GM19043 (cell line): ENCODE data around the gene C15orf39.

Source experiments
- ATAC-seq: cut with Tn5 transposase; IDR thresholded peaks from one replicate; pipeline ENCODE4 v1.9.1; 2021; ENCODE audit warnings: low read depth; ENCODE audit not compliant: unreplicated experiment

C15orf39 gene

DNA sequence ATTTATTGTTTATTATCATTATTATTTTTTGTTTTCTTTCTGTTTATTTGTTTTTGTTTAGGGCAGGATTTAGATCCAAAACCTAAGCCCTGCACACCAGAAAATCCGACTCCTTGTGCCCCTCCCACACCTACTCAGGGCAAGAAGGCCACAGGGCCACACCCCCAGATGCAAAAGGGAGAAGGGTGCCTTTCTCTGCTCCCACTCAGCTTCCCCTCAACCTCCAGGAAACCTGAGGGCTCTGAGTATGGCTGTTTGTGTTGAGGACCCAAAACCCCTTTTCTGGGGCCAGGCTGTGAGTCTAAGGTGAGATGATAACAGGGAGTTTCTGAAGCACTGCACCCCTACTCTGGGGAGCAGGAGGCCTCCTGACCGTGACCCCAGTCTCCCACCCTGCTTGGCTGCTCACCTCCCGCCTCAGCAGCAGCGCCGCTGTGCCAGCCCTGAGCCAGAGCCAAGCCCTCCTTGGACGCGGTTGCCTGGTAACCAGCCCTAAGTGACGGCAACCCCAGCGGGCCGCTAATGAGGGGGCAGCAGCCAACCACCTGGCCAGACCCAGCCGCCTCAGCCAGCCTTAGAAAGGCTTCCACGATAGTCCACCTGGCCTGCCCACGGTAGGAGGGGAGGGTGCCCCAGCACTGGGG, 6.4 kb upstream of the C15orf39 start:
- ATAC-seq, result no peak

DNA sequence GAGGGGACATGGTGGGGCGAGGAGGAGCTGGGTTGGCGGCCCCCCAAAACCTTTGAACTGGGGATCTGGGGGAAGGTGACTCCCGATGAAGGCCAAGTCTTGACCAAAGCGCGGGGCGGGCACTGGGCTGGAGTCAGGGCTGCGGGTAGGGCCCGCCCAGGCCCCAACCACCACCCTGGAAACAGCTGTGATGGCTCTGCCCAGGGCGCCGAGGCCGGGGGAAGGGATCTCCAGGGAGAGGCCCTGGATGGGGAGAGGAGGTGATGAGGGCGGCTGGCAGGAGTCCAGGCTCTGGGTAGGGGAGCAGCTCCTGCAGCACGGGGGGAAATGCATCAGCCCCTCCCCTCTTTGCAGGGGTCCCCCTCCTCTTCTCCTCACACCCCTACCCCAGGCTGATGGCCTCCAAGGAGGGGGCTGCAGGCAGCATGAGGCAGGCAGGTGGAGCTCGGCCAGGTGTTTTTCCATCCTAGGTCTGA, 5.9 kb upstream of the C15orf39 start:
- no peak for ATAC-seq

DNA sequence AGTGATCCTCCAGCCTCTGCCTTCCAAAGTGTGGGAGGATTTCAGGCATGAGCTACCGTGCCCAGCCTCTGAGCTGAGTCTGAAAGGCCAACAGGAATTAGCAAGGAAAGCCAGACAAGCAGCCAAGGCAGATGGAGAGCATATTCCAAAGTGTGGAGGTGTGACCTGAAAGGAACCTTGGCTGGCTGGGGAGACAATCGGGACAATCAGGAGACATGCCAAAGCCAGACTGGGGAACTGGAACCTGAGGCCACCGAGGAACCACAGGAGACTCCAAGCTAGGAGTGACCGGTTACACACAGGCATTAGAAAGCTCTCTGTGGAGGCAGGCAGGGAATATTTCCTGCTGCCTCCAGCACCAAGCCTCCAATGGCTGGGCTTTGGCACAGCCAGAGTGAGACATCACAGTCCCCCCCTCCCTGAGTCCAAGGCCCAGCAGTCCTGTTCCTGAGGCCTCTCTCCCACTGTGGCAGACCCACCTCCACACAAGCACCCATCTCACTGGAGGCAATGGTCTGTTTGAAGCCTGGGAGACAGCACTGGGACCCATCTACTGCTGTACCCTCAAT, 4.5 kb upstream of the C15orf39 start:
- ATAC-seq, result no peak

DNA sequence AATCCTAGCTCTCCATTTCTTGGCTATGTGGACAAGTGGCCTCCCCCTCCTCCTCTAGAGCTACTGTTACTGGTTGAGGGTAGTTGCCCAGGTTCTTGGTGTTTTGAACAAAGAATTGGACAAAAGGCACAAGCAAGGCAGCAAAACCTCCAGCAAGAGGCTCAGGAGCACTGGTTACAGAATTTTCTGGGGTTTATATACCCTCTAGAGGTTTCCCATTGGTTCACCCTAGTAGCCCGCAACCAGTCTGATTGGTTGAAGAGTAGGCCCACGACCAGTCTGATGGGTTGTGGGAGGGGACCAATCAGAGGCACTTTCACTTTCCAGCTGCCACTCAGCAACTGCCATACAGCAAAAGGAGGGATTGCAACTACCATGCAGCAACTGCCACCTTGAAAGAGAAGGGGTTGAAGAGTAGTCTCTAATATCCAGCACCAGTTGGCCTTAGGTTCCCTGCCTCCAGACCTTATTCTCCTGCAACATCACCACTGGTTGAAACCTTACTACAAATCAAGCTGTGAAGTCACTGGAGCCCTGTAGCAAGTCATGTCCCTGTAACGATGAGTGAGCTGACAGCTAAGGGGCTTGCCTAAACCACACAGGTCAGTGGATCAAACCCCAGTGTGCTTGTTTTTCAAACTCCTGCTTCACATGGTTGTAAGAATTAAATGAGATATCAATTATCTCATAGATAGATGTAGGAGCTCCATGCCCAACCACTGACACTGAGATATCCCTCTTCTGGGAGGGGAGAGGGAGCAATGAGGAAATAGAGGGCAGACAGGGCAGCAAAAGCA, 2.9 kb upstream of the C15orf39 start:
- ATAC-seq, result no peak

DNA sequence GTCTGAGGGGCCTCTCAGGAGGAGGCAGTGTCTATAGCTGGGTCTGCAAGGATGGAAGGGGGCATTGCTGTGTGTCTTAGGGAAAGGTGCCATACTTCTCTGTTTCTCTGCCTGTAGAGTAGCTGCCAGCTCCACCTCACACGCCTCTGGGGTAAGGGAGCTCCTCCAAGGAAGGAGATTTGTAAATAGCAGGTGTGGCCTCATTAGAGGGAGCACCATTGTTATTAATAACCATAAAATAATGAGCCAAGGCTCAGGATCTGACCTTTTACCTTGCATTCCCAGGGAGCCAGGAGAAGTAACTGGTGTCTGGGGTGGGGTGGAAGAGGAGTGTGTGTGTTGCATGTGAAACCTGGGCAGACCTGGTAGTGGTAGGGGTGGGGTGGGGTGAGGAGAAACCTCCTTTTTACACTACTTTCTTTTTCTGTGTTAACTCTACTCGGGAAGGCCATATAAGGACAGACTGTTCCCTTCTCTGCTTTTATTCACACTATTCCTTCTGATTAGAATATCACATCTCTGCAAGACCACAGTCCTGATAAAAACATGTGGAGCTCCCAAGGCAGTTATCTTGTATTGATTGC, 2.2 kb upstream of the C15orf39 start:
- no peak for ATAC-seq

DNA sequence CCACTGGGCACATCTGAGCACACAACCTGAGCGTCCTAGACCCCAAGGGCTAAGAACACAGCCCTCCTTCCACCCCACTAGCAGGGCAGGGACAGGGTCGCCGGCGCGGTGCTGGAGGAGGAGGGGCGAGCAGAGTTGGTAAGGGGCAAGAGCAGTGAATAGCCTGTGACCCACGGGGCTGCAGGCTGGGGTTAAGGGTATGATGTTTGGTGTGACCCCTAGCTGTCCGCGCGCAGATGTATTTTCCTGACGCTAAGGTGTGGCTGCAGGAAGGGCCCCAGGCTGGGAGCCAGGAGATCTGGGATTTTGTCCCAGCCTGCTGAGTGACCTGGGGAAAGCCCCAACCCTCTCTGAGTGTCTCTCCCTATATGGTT, 1.3 kb upstream of the C15orf39 start:
- ATAC-seq, result no peak

DNA sequence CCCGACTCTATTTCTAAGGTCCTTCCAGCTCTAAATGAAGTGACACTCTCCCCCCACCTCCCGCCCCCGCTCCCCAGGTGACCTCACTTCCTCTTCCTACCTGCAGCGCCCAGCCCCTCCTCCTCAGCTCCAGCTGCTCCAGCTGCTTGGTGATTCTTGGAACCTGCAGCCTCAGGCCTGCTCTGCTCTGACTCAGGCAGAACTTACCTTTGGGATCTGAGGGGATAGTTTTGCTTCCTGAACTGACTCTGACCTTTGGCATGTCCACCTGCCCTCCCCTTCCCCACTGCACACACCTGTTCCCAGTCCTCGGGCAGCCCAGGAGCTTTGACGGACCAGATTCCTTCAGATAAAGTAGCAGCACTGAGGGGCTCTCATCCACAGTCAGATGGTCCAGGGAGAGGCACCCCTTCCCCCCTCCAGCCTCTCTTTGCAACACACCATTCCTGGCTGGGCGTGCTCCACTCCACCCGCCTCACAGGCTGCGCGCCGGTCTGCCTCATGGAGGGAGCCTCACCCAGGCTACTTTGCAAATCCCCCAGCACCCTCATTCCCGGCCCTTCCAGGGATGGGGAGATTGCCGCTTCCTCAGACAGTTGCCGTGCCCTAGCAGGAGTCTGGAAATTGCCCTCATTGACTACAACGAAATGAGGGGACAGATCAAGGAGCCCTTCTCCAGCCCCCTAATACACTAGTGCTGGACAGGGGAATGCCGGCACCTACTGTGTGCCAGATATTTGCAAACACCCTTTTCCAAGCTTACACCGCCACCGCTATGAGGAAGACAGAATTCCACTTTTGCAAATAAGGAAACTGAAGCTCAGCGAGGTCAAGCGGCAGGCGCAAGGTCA, 692 bp upstream of the C15orf39 start:
- ATAC-seq, result no peak

DNA sequence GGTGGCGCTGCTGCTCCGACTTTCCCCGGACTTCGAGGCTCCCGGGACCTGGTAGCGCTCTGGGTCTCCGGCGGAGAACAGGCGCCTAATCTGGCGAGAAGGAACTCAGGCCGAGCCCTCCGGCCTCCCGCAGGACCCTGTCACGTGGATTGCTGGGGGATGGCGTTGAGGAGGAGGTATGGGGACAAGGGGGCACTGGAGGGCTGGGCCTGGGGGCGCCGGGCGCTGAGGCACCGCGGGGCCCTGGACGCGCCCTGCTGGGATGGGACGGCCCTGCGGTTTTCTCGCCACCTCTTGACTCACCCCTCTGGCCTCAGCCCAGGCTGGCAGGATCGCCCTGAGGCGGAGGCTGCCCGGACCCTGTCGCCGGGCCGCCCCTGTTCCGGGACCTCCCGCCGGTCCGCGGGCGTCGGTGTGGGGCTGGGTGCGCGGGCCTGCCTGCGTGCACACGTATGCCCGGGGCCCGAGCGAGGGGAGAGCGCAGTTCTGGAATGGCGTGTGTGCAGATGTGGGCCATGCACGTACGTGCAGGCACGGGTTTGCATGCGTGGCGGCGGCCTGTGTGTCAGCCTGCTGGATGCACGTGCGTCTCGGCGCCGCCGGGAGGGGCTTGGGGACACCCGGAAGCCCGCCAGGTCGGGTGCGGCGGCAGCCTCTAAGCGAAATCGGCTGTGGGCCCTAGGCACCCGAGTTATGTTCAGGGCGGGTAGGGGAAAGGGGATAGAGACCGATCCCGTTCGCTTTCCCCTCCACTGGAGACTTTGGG, 752 bp downstream of the C15orf39 start:
- ATAC-seq, result peak; percentile 35

DNA sequence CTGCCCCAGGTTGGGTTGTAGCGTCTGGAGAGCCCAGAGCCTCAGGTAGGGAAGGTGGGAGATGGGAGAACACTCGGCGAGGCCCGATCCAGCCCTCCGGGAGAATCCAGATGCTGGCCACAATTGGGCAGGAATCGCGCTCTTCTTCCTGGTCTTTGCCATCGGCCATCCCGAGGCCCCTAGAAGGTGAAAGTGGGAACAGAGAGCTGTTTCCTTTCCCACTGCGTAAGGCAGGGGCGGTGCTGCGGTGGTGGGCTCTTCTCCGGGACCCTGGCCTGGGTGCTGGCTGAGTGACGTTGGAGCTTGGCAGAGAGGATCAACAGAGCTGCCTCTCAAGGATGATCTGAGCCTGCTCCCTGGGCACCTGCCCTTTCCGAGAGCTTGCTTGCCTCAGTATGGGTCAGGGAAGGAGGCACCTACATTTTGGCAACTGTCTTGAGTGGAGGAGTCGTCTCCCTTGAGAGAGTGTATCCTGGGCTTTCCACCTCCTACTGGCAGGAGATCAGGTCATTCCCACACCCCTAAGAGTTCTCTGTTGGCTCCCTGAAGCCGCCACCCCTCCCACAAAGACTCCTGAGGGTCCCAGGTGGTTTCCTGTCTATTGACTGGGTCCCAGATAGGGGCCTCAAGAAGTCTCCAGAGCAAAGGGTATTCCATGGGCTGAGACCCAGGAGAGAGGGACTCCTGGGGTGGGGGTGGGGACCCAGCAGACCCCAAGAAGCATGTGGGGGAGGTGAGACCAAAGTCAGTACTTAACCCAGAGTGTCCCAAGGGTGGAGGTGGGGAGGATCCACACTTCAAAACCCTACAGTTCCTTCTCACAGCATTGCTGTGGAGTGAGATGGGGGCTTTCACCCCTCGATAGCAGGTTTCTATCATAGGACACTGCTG, 1.6 kb downstream of the C15orf39 start:
- ATAC-seq, result no peak

DNA sequence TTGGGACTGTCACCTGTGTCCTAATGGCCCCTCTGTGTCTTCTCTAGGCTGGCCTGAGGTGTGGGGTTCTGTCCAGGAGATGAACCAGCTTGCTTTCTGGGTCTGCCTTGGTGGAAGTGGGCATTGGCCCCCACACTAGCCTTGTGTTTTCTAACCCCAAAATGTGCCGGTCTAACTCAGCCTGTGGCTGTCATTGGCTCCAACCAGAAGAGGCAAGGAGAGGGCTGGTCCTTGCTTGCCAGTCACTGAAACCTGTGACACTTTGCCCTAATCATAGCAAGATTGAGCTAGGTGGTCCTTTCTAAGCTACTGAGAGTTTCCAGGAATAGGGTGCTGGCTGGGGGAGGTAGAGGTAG, 2.2 kb downstream of the C15orf39 start:
- no peak for ATAC-seq

DNA sequence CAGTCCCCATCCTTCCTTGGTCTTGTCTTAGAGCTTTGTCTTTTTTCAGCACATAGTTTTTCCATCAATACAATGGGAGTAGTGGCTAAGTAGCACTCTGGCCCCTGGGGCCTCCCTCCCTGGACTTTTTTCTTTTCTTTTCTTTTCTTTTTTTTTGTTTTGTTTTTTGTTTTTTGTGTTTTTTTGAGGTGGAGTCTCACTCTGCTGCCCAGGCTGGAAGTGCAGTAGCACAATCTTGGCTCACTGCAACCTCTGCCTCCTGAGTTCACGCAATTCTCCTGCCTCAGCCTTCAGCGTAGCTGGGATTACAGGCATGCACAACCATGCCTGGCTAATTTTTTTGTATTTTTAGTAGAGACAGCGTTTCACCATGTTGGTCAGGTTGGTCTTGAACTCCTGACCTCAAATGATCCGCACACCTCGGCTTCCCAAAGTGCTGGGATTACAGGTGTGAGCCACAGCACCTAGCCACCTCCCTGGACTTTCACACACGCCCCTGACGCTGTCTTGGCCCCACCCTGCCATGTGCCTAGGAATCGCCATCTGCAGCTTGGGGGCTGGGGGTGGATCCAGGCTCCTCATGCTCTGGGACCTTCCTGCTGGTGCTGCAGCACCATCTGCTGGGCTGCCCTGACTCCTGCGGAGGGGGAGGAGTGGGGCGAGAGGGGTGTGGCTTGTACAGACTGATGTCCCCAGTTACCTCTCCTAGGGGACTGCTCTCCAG, 2.8 kb downstream of the C15orf39 start:
- no peak for ATAC-seq

DNA sequence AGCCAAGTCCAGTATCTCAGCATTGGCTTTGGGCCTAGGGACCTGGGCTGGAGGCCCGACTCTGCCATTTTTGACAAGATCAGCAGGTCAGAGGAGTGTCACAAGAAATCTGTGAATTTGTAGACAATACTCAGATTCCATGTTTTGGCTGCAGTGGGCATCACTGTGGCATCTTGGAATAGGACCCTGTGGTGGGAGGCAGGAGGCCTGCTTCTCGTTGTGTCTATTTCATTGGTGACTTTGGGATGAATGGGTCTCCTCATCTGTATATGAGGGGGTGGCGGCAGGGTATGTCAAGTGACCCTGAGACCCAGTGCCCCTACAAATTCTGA, 3.3 kb downstream of the C15orf39 start:
- no peak for ATAC-seq

DNA sequence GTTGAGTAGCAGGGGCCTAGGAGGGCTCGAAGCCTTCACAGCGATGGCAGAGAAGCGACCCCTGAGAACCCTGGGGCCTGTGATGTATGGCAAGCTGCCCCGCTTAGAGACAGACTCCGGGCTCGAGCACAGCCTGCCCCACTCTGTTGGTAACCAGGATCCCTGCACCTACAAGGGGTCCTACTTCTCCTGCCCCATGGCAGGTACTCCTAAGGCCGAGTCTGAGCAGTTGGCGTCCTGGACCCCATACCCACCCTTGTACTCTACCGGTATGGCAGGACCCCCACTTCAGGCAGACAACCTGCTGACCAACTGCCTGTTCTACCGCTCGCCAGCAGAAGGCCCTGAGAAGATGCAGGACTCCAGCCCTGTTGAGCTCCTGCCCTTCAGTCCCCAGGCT, 4.3 kb downstream of the C15orf39 start:
- ATAC-seq, result no peak

DNA sequence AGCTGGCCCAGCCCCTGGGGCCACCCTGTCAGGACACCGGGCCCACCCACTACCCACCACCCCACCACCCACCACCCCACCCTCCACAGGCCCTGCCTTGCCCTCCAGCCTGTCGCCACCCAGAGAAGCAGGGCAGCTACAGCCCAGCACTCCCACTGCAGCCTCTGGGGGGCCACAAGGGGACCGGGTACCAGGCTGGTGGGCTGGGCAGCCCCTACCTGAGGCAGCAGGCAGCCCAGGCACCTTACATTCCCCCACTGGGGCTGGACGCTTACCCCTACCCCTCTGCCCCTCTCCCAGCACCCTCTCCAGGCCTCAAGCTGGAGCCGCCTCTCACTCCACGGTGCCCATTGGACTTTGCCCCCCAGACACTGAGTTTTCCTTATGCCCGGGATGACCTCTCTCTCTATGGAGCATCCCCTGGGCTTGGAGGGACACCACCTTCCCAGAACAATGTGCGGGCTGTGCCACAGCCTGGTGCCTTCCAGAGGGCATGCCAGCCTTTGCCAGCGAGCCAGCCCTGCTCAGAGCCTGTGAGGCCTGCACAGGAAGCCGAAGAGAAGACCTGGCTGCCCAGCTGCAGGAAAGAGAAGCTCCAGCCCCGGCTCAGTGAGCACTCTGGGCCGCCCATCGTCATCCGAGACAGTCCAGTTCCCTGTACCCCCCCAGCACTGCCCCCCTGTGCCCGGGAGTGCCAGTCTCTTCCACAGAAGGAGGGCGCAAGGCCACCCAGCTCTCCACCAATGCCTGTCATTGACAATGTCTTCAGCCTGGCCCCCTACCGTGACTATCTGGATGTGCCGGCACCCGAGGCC, 5.3 kb downstream of the C15orf39 start:
- no peak for ATAC-seq

DNA sequence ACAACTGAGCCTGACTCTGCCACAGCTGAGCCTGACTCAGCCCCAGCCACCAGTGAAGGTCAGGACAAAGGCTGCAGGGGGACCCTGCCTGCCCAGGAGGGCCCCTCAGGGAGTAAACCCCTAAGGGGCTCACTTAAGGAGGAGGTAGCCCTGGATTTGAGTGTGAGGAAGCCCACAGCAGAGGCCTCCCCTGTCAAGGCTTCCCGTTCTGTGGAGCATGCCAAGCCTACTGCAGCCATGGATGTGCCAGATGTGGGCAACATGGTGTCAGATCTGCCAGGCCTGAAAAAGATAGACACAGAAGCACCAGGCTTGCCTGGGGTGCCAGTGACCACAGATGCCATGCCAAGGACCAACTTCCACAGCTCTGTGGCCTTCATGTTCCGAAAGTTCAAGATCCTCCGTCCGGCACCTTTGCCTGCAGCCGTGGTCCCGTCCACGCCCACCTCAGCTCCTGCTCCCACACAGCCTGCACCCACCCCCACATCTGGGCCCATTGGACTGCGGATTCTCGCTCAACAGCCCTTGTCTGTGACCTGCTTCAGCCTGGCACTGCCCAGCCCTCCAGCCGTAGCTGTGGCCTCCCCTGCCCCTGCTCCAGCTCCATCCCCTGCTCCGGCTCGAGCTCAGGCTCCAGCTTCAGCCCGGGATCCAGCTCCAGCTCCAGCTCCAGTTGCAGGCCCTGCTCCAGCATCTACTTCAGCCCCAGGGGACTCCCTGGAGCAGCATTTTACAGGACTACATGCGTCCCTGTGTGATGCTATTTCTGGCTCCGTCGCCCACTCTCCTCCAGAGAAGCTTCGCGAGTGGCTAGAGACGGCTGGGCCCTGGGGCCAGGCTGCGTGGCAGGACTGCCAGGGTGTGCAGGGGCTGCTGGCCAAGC, 6.2 kb downstream of the C15orf39 start:
- no peak for ATAC-seq

DNA sequence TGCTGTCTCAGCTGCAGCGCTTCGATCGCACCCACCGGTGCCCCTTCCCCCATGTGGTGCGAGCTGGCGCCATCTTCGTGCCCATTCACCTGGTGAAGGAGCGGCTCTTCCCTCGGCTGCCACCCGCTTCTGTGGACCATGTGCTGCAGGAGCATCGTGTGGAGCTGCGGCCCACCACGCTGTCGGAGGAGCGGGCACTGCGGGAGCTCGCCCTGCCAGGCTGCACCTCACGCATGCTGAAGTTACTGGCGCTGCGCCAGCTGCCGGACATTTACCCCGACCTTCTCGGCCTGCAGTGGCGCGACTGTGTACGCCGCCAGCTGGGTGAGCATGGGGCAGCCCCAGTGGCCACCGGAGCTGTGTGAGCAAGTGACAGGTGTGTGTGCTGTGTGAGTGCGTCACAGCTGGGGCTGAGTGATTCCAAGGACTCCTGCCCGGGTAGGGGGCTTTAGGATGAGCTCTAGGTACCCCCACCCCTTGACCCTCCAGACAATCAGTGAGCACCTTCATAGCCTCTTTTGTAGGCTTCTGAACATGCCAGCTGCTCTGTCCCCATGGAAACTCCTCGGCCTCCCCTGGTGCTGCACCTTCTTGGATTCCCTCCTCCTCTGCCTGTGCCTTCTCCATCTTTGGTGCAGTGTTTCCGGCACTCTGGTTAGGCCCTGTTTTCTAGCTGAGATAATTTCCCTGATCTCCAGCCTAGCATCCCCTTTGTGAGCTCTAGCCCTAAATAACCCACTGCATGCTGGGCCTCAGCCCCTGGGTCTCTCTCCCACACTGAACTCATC, 7.0 kb downstream of the C15orf39 start:
- ATAC-seq, result no peak
